Medulla oblongata (tissue), 1 donor: ENCODE results near the gene UBE2S.

Source experiments
- DNase-seq: peaks from one replicate; pipeline ENCODE4 v3.0.0-alpha.2; 2015; ENCODE audit errors: extremely low spot score

UBE2S gene

GRCh38 chr19:55362990-55363716 lies 44.4 kb downstream of the UBE2S start, which contains the start of gene GARIN5B:
Gene GARIN5B, minus strand, starts transcription at chr19:55363260. Its CDS starts 194 bp downstream, at chr19:55363066.
- DNase-seq, result no peak

- DNase-seq, result no peak
Measured at GRCh38 chr19:55362174-55362989, 45.2 kb downstream of the UBE2S start.

GRCh38 chr19:55360902-55361301 lies 46.7 kb downstream of the UBE2S start:
- no peak for DNase-seq

GRCh38 chr19:55358943-55359908 lies 48.4 kb downstream of the UBE2S start:
- DNase-seq, result no peak

GRCh38 chr19:55358493-55358892 lies 49.1 kb downstream of the UBE2S start:
- no peak for DNase-seq

GRCh38 chr19:55355213-55355821 lies 52.3 kb downstream of the UBE2S start:
- DNase-seq, result no peak

GRCh38 chr19:55354698-55355212 lies 52.8 kb downstream of the UBE2S start, which contains the start of gene COX6B2:
Gene COX6B2, minus strand, starts transcription at chr19:55354719. Its CDS starts 198 bp downstream, at chr19:55354521.
- DNase-seq, result no peak

GRCh38 chr19:55353803-55354697 lies 53.5 kb downstream of the UBE2S start:
- DNase-seq, result peak; percentile 7

GRCh38 chr19:55353356-55353802 lies 54.2 kb downstream of the UBE2S start:
- no peak for DNase-seq

- no peak for DNase-seq
Measured at GRCh38 chr19:55352549-55353145, 54.9 kb downstream of the UBE2S start.

GRCh38 chr19:55352040-55352439 lies 55.5 kb downstream of the UBE2S start:
- DNase-seq, result no peak

GRCh38 chr19:55350620-55351315 lies 56.8 kb downstream of the UBE2S start:
- DNase-seq, result no peak
